HCT116 (cell line): ENCODE results near the gene NMNAT3. TPM values are rescaled to one million over a fixed set of nuclear protein-coding genes. Genes with fewer than 3 reads are reported as not detected.

Source experiments
- ATAC-seq: fragments of 200-7000 bp; cut with Tn5 transposase; 2 replicates; pipeline ENCODE4 v1.9.1; 2020; ENCODE audit warnings: mild to moderate bottlenecking, moderate library complexity
- BruUV-seq: library from RNA; stranded (reverse); fragments of 400-500 nt; replicated peaks from 2 replicates; lab custom pipeline; 2021; lab: Mats Ljungman, UMichigan
- CTCF ChIA-PET: fragments of 300-600 bp; sonication (Branson Sonifier 250); formaldehyde crosslinking; loops from one replicate; lab custom pipeline; 2021; ENCODE audit warnings: antibody characterized with exemption; lab: Charles Lee
- POLR2A ChIA-PET: fragments of 300-600, 350-600 bp; sonication (Branson Sonifier 250); formaldehyde crosslinking; loops from one replicate; lab custom pipeline; 2021; ENCODE audit warnings: antibody characterized with exemption; lab: Charles Lee
- RAD21 ChIA-PET, 2 experiments: fragments of 300-600 bp; sonication (Branson Sonifier 250); formaldehyde crosslinking; loops; one replicate each; lab custom pipeline; 2023; ENCODE audit warnings: low total read pairs in 2 of 2; ENCODE audit not compliant: uncharacterized antibody in 2 of 2, unreplicated experiment in 2 of 2, low non-redundant PET in 1 of 2; lab: Charles Lee
- DNase-seq: peaks from one replicate; pipeline ENCODE4 v3.0.0-alpha.2; 2010; ENCODE audit warnings: low read depth, low spot score
- H2AFZ ChIP-seq: fragments of 200-600 bp; shearing (Covaris generic), sonication (generic); 2 replicates; pipeline ENCODE4 v1.6.1; 2017; ENCODE audit warnings: low read depth, mixed run types, mixed read lengths, antibody characterized with exemption, low read length; ENCODE audit not compliant: poor library complexity, severe bottlenecking
- H3K27ac ChIP-seq: 2 replicates; pipeline ENCODE4 v1.5.1; 2012; ENCODE audit warnings: low read depth, low read length
- H3K27me3 ChIP-seq: fragments of 200-600 bp; sonication (generic); 2 replicates; pipeline ENCODE4 v1.6.1; 2016; ENCODE audit warnings: mixed run types, low read length, mixed read lengths; ENCODE audit not compliant: insufficient read depth
- H3K36me3 ChIP-seq, 2 experiments: fragments of 200-500 bp in 1 of 2; fragments of 200-600 bp in 1 of 2; sonication (Bioruptor generic) in 1 of 2; sonication (generic) in 1 of 2; 2 replicates each; pipeline versions ENCODE4 v1.5.1 to v1.6.1; 2014 to 2016; ENCODE audit warnings: low read length in 2 of 2, inconsistent platforms in 1 of 2, mixed read lengths in 1 of 2, mixed run types in 1 of 2; ENCODE audit not compliant: insufficient read depth in 2 of 2, control insufficient read depth in 1 of 2
- H3K4me1 ChIP-seq, 2 experiments: fragments of 200-600 bp in 1 of 2; sonication (generic) in 1 of 2; 2 replicates each; pipeline versions ENCODE4 v1.5.1 to v1.6.1; 2012 to 2017; ENCODE audit warnings: low read length in 2 of 2, inconsistent platforms in 1 of 2, mild to moderate bottlenecking in 1 of 2, mixed read lengths in 1 of 2, mixed run types in 1 of 2, moderate library complexity in 1 of 2; ENCODE audit not compliant: insufficient read depth in 2 of 2, control insufficient read depth in 1 of 2
- H3K4me2 ChIP-seq: fragments of 200-600 bp; sonication (generic); 2 replicates; pipeline ENCODE4 v1.6.1; 2017; ENCODE audit warnings: mixed run types, low read length, mixed read lengths
- H3K4me3 ChIP-seq, 2 experiments: fragments of 200-600 bp in 1 of 2; sonication (generic) in 1 of 2; replicated peaks in 1 of 2; 2 replicates each; pipeline ENCODE4 v1.5.1; 2011 to 2016; ENCODE audit warnings: low read length in 2 of 2, control low read depth in 1 of 2, low read depth in 1 of 2, mild to moderate bottlenecking in 1 of 2, mixed read lengths in 1 of 2, mixed run types in 1 of 2
- H3K79me2 ChIP-seq: fragments of 200-600 bp; sonication (generic); 2 replicates; pipeline ENCODE4 v1.6.1; 2017; ENCODE audit warnings: mild to moderate bottlenecking, mixed run types, low read length, moderate library complexity, mixed read lengths; ENCODE audit not compliant: insufficient read depth
- H3K9ac ChIP-seq: fragments of 200-600 bp; sonication (generic); 2 replicates; pipeline ENCODE4 v1.6.1; 2016; ENCODE audit warnings: low read length, mixed read lengths
- H3K9me2 ChIP-seq: fragments of 200-600 bp; sonication (generic), shearing (Covaris generic); 2 replicates; pipeline ENCODE4 v1.6.1; 2017; ENCODE audit warnings: mixed run types, mild to moderate bottlenecking, moderate library complexity; ENCODE audit not compliant: insufficient read depth
- H3K9me3 ChIP-seq, 2 experiments: fragments of 200-500 bp in 1 of 2; fragments of 200-600 bp in 1 of 2; sonication (Bioruptor generic) in 1 of 2; sonication (generic) in 1 of 2; 2 replicates each; pipeline ENCODE4 v1.6.1; 2014 to 2017; ENCODE audit warnings: low read length in 2 of 2, mixed read lengths in 2 of 2, inconsistent platforms in 1 of 2, low read depth in 1 of 2, mild to moderate bottlenecking in 1 of 2, mixed run types in 1 of 2, moderate library complexity in 1 of 2; ENCODE audit not compliant: control insufficient read depth in 1 of 2, insufficient read depth in 1 of 2
- H4K20me1 ChIP-seq: fragments of 200-600 bp; sonication (generic), shearing (Covaris generic); 2 replicates; pipeline ENCODE4 v1.6.1; 2017; ENCODE audit warnings: mixed run types, mild to moderate bottlenecking, moderate library complexity; ENCODE audit not compliant: insufficient read depth
- CBX3 ChIP-seq: IDR thresholded peaks from 2 replicates; pipeline ENCODE4 v1.6.1; 2012; ENCODE audit warnings: low read depth
- CEBPB ChIP-seq: IDR thresholded peaks from 2 replicates; pipeline ENCODE4 v1.6.1; 2012; ENCODE audit warnings: low read depth
- EGR1 ChIP-seq: IDR thresholded peaks from 2 replicates; pipeline ENCODE4 v1.6.1; 2012; ENCODE audit warnings: low read depth
- ELF1 ChIP-seq: IDR thresholded peaks from 2 replicates; pipeline ENCODE4 v1.6.1; 2012; ENCODE audit warnings: low read depth, borderline replicate concordance
- EZH2phosphoT487 ChIP-seq: fragments of 200-600 bp; IDR thresholded peaks from 2 replicates; pipeline ENCODE4 v1.6.1; 2018; ENCODE audit warnings: antibody characterized with exemption, borderline replicate concordance
- POLR2A ChIP-seq: IDR thresholded peaks from 2 replicates; pipeline ENCODE4 v1.7.0; 2011; ENCODE audit warnings: borderline replicate concordance; ENCODE audit not compliant: insufficient read depth, insufficient read length; ENCODE audit errors: extremely low read depth
- POLR2AphosphoS5 ChIP-seq: IDR thresholded peaks from 2 replicates; pipeline ENCODE4 v1.6.1; 2011; ENCODE audit warnings: mild to moderate bottlenecking, low read depth, low read length, moderate library complexity
- SRF ChIP-seq: IDR thresholded peaks from 2 replicates; pipeline ENCODE4 v1.6.1; 2012; ENCODE audit warnings: low read depth
- TCF7L2 ChIP-seq: IDR thresholded peaks from 2 replicates; pipeline ENCODE4 v1.7.0; 2011; ENCODE audit warnings: borderline replicate concordance, inconsistent platforms; ENCODE audit not compliant: insufficient read depth, insufficient read length; ENCODE audit errors: extremely low read depth
- ZFX ChIP-seq: fragments of 450-650 bp; IDR thresholded peaks from 2 replicates; pipeline ENCODE4 v1.6.1; 2017
- intact Hi-C: fragments of 100-400 bp; cut with micrococcal nuclease; formaldehyde crosslinking; loops from 2 replicates; pipeline ENCODE4 v1.10.0; 2022
- total RNA-seq: library from RNA; stranded (reverse); gene quantifications from one replicate; pipeline ENCODE4 v1.2.1, GENCODE V29; 2021; ENCODE audit not compliant: unreplicated experiment
- TF ChIP-seq, protein P1 (sequence below): IDR thresholded peaks from 2 replicates; pipeline ENCODE4 v1.6.1; 2012
- TF ChIP-seq, protein P2 (sequence below): IDR thresholded peaks from 2 replicates; pipeline ENCODE4 v1.6.1; 2011; ENCODE audit warnings: mild to moderate bottlenecking, low read length, moderate library complexity; ENCODE audit not compliant: insufficient replicate concordance; ENCODE audit errors: extremely low read depth

NMNAT3 gene
- total RNA-seq, 1 experiment from 2014 or later, result 5.7 TPM

DNA sequence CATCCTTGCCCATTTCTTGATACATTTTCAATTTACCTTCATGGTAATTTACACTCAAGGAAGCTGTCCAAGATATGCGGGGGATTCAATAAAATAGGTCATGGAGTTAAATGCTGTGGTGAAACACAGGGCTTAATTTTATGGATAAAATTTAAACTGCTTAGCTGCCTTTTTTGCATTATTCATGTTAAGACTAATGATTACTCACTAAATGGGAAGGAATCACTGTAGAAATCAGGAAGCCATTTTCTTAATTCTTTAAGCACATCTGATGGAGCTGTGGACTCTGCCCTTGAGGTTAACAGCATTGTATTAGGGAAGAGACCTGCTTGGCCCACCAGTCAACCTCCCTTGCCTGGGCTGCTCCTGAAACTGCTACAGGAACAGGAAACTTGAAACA is 75.8 kb downstream of the NMNAT3 start:
- ATAC-seq, result no peak
- intact Hi-C loops, result no loop called here
- no peaks in the 10 kb centered on the region for H4K20me1 ChIP-seq
- H3K9me3 ChIP-seq, result no peaks in the 10 kb centered on the region
- CTCF ChIA-PET, result no interaction called here
- POLR2A ChIA-PET, result no interaction called here
- H3K4me3 ChIP-seq, result no peak overlapping the region
- H3K27me3 ChIP-seq, result no peaks in the 10 kb centered on the region
- no peak for DNase-seq
- no peak overlapping the region for H2AFZ ChIP-seq
- no peaks in the 10 kb centered on the region for H3K9me2 ChIP-seq
- no TSS peak for BruUV-seq
- H3K4me1 ChIP-seq, result no peaks in the 10 kb centered on the region
- H3K4me2 ChIP-seq, result no peak overlapping the region
- H3K9ac ChIP-seq, result no peak overlapping the region
- no peaks in the 10 kb centered on the region for H3K79me2 ChIP-seq
- no peak overlapping the region for H3K27ac ChIP-seq
- RAD21 ChIA-PET, result no interaction called here
- H3K36me3 ChIP-seq, result no peaks in the 10 kb centered on the region
- no peak for TF ChIP-seq CBX3
- no peak for TF ChIP-seq ZFX
- TF ChIP-seq CEBPB, result no peak
- TF ChIP-seq POLR2AphosphoS5, result no peak
- no peak for TF ChIP-seq SRF
- TF ChIP-seq EGR1, result no peak
- TF ChIP-seq ELF1, result no peak
- no peak for TF ChIP-seq TCF7L2
- TF ChIP-seq, protein P1, sequence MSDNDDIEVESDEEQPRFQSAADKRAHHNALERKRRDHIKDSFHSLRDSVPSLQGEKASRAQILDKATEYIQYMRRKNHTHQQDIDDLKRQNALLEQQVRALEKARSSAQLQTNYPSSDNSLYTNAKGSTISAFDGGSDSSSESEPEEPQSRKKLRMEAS, result no peak
- TF ChIP-seq, protein P2, sequence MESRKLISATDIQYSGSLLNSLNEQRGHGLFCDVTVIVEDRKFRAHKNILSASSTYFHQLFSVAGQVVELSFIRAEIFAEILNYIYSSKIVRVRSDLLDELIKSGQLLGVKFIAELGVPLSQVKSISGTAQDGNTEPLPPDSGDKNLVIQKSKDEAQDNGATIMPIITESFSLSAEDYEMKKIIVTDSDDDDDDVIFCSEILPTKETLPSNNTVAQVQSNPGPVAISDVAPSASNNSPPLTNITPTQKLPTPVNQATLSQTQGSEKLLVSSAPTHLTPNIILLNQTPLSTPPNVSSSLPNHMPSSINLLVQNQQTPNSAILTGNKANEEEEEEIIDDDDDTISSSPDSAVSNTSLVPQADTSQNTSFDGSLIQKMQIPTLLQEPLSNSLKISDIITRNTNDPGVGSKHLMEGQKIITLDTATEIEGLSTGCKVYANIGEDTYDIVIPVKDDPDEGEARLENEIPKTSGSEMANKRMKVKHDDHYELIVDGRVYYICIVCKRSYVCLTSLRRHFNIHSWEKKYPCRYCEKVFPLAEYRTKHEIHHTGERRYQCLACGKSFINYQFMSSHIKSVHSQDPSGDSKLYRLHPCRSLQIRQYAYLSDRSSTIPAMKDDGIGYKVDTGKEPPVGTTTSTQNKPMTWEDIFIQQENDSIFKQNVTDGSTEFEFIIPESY, result no peak
- TF ChIP-seq EZH2phosphoT487, result no peak
- TF ChIP-seq POLR2A, result no peak
- TF ChIP-seq, all 23 proteins: peak for 0
